HUES48 (cell line): ENCODE measurements around the gene RALGAPA2.

Experiments
- H3K27ac ChIP-seq: one replicate; pipeline ENCODE4 v1.7.0; 2013; ENCODE audit warnings: low read depth, low read length, inconsistent platforms
- H3K27me3 ChIP-seq: 2 replicates; pipeline ENCODE4 v1.6.1; 2013; ENCODE audit warnings: mild to moderate bottlenecking, low read length; ENCODE audit not compliant: control insufficient read depth, insufficient read depth
- H3K36me3 ChIP-seq: 2 replicates; pipeline ENCODE4 v1.6.1; 2013; ENCODE audit warnings: low read length; ENCODE audit not compliant: control insufficient read depth, insufficient read depth
- H3K4me1 ChIP-seq: 2 replicates; pipeline ENCODE4 v1.6.1; 2013; ENCODE audit warnings: mild to moderate bottlenecking, low read length; ENCODE audit not compliant: control insufficient read depth, insufficient read depth
- H3K4me3 ChIP-seq: 2 replicates; pipeline ENCODE4 v1.5.1; 2013; ENCODE audit warnings: mild to moderate bottlenecking, low read depth, low read length
- H3K9ac ChIP-seq: 2 replicates; pipeline ENCODE4 v1.6.1; 2013; ENCODE audit warnings: mild to moderate bottlenecking, low read depth, low read length, moderate library complexity
- H3K9me3 ChIP-seq: 2 replicates; pipeline ENCODE4 v1.6.1; 2013; ENCODE audit warnings: low read length; ENCODE audit not compliant: control insufficient read depth, insufficient read depth

The RALGAPA2 gene

GRCh38 chr20:20658871-20659431 is 53.5 kb downstream of the RALGAPA2 start:
- Histone ChIP-seq H3K4me1 (no peaks in the 10 kb centered on the region), H3K36me3 (no peaks in the 10 kb centered on the region), H3K4me3 (no peak overlapping the region), H3K9me3 (no peaks in the 10 kb centered on the region), H3K27ac (no peak overlapping the region), H3K9ac (no peak overlapping the region), H3K27me3 (no peaks in the 10 kb centered on the region)

- no peaks in the 10 kb centered on the region for H3K4me1 ChIP-seq
- H3K27ac ChIP-seq = no peak overlapping the region
- H3K36me3 ChIP-seq = no peaks in the 10 kb centered on the region
- no peaks in the 10 kb centered on the region for H3K27me3 ChIP-seq
- no peak overlapping the region for H3K4me3 ChIP-seq
- H3K9ac ChIP-seq = no peak overlapping the region
- no peaks in the 10 kb centered on the region for H3K9me3 ChIP-seq
Observed at GRCh38 chr20:20658123-20658522, 54.3 kb downstream of the RALGAPA2 start.

- Histone ChIP-seq H3K9me3 (no peaks in the 10 kb centered on the region), H3K36me3 (no peaks in the 10 kb centered on the region; the same call in 1 of the 2 replicates), H3K27ac (no peak overlapping the region), H3K4me1 (no peaks in the 10 kb centered on the region), H3K4me3 (no peak overlapping the region), H3K27me3 (no peaks in the 10 kb centered on the region), H3K9ac (no peak overlapping the region)
Observed at GRCh38 chr20:20657092-20657491, 55.4 kb downstream of the RALGAPA2 start.

- Histone ChIP-seq H3K27ac (no peak overlapping the region), H3K36me3 (no peaks in the 10 kb centered on the region; the same call in 1 of the 2 replicates), H3K9me3 (no peaks in the 10 kb centered on the region), H3K27me3 (no peaks in the 10 kb centered on the region), H3K9ac (no peak overlapping the region), H3K4me3 (no peak overlapping the region), H3K4me1 (no peaks in the 10 kb centered on the region)
Observed at GRCh38 chr20:20655883-20656282, 56.6 kb downstream of the RALGAPA2 start.

GRCh38 chr20:20649945-20650344 is 62.5 kb downstream of the RALGAPA2 start:
- Histone ChIP-seq H3K27ac (no peak overlapping the region), H3K4me1 (peaks cover 7% of the 10 kb centered on the region)

GRCh38 chr20:20643927-20644326 is 68.5 kb downstream of the RALGAPA2 start:
- H3K9ac ChIP-seq = no peak overlapping the region
- H3K27me3 ChIP-seq = no peaks in the 10 kb centered on the region
- no peaks in the 10 kb centered on the region for H3K9me3 ChIP-seq
- H3K27ac ChIP-seq = no peak overlapping the region
- H3K4me1 ChIP-seq = peaks cover 8% of the 10 kb centered on the region
- no peak overlapping the region for H3K4me3 ChIP-seq
- H3K36me3 ChIP-seq = peaks cover 17% of the 10 kb centered on the region

More at GRCh38 chr20:20649945-20650344, 62.5 kb downstream of the RALGAPA2 start:
- H3K36me3 ChIP-seq = no peaks in the 10 kb centered on the region; the same call in 1 of the 2 replicates
- H3K9me3 ChIP-seq = no peaks in the 10 kb centered on the region
- no peak overlapping the region for H3K9ac ChIP-seq
- no peaks in the 10 kb centered on the region for H3K27me3 ChIP-seq
- no peak overlapping the region for H3K4me3 ChIP-seq

- Histone ChIP-seq H3K4me1 (0 out of 2 replicates have a peak, but pooled peaks cover 3% of the 10 kb centered on the region), H3K9ac (no peak overlapping the region), H3K36me3 (peaks cover 21% of the 10 kb centered on the region), H3K27me3 (no peaks in the 10 kb centered on the region), H3K4me3 (no peak overlapping the region), H3K9me3 (no peaks in the 10 kb centered on the region), H3K27ac (no peak overlapping the region)
Observed at GRCh38 chr20:20641783-20642182, 70.7 kb downstream of the RALGAPA2 start.

GRCh38 chr20:20638878-20639277 is 73.6 kb downstream of the RALGAPA2 start:
- H3K9me3 ChIP-seq = no peaks in the 10 kb centered on the region
- H3K4me3 ChIP-seq = no peak overlapping the region
- H3K36me3 ChIP-seq = peaks cover 33% of the 10 kb centered on the region
- H3K27ac ChIP-seq = no peak overlapping the region
- no peaks in the 10 kb centered on the region for H3K27me3 ChIP-seq
- no peak overlapping the region for H3K9ac ChIP-seq
- 0 out of 2 replicates have a peak, but pooled peaks cover 3% of the 10 kb centered on the region for H3K4me1 ChIP-seq

- 0 out of 2 replicates have a peak, but pooled peaks cover 3% of the 10 kb centered on the region for H3K4me1 ChIP-seq
- no peak overlapping the region for H3K27ac ChIP-seq
- H3K9ac ChIP-seq = no peak overlapping the region
- H3K4me3 ChIP-seq = no peak overlapping the region
- no peaks in the 10 kb centered on the region for H3K9me3 ChIP-seq
- peaks cover 33% of the 10 kb centered on the region for H3K36me3 ChIP-seq
- H3K27me3 ChIP-seq = no peaks in the 10 kb centered on the region
Observed at GRCh38 chr20:20637998-20638725, 74.3 kb downstream of the RALGAPA2 start.

- Histone ChIP-seq H3K4me1 (no peaks in the 10 kb centered on the region), H3K4me3 (no peak overlapping the region), H3K27ac (no peak overlapping the region), H3K36me3 (peaks cover 24% of the 10 kb centered on the region), H3K9ac (no peak overlapping the region), H3K27me3 (no peaks in the 10 kb centered on the region), H3K9me3 (no peaks in the 10 kb centered on the region)
Observed at GRCh38 chr20:20635006-20635405, 77.4 kb downstream of the RALGAPA2 start.

- Histone ChIP-seq H3K9me3 (no peaks in the 10 kb centered on the region), H3K4me3 (no peak overlapping the region), H3K27ac (no peak overlapping the region), H3K27me3 (no peaks in the 10 kb centered on the region), H3K36me3 (peaks cover 29% of the 10 kb centered on the region), H3K9ac (no peak overlapping the region), H3K4me1 (no peaks in the 10 kb centered on the region)
Observed at GRCh38 chr20:20632644-20633043, 79.8 kb downstream of the RALGAPA2 start.
